GM12878 (cell line): ENCODE measurements around the gene VWA8. TPM values are rescaled to one million over a fixed set of nuclear protein-coding genes. Genes with fewer than 3 reads are reported as not detected.

ENCODE experiments used
- ASH2L ChIP-seq: fragments of 300-600, 200-600 bp; sonication (generic); IDR thresholded peaks from 2 replicates; pipeline ENCODE4 v1.6.1; 2017; ENCODE audit warnings: low read depth, mild to moderate bottlenecking, borderline replicate concordance
- CHD2 ChIP-seq: IDR thresholded peaks from 2 replicates; pipeline ENCODE4 v1.6.1; 2011; ENCODE audit warnings: low read depth, low read length, improper control_type of control experiment, borderline replicate concordance
- CHD4 ChIP-seq: fragments of 200-600 bp; sonication (generic); IDR thresholded peaks from 2 replicates; pipeline ENCODE4 v1.6.1; 2016; ENCODE audit warnings: mild to moderate bottlenecking
- CTCF ChIP-seq, 3 experiments: IDR thresholded peaks in 2 of 3; conservative IDR thresholded peaks in 1 of 3; 2 replicates each; pipeline ENCODE4 v1.5.1; 2011; ENCODE audit warnings: low read depth in 3 of 3, low read length in 3 of 3, mild to moderate bottlenecking in 3 of 3, control low read depth in 2 of 3, moderate library complexity in 2 of 3, inconsistent platforms in 1 of 3, mixed read lengths in 1 of 3; ENCODE audit not compliant: control insufficient read depth in 2 of 3, insufficient read depth in 1 of 3; ENCODE audit errors: extremely low read depth in 1 of 3
- GABPA ChIP-seq: IDR thresholded peaks from 2 replicates; pipeline ENCODE4 v1.6.1; 2014; ENCODE audit warnings: antibody characterized with exemption, low read depth, mild to moderate bottlenecking, inconsistent platforms
- HDAC2 ChIP-seq: fragments of 200-600 bp; sonication (generic); IDR thresholded peaks from 2 replicates; pipeline ENCODE4 v1.6.1; 2017
- KDM1A ChIP-seq: fragments of 200-600 bp; sonication (generic); IDR thresholded peaks from 2 replicates; pipeline ENCODE4 v1.6.1; 2016; ENCODE audit warnings: borderline replicate concordance
- MXI1 ChIP-seq: fragments of 150-350 bp; IDR thresholded peaks from 2 replicates; pipeline ENCODE4 v1.6.1; 2011; ENCODE audit warnings: low read depth, mild to moderate bottlenecking, inconsistent platforms, low read length, improper control_type of control experiment
- NFIC ChIP-seq: IDR thresholded peaks from 2 replicates; pipeline ENCODE4 v1.6.1; 2012; ENCODE audit warnings: low read depth, mild to moderate bottlenecking, inconsistent platforms, low read length, moderate library complexity
- PBX3 ChIP-seq: IDR thresholded peaks from 2 replicates; pipeline ENCODE4 v1.6.1; 2011; ENCODE audit warnings: mild to moderate bottlenecking, low read depth, low read length, moderate library complexity; ENCODE audit not compliant: insufficient replicate concordance
- PKNOX1 ChIP-seq: fragments of 450-650 bp; IDR thresholded peaks from 2 replicates; pipeline ENCODE4 v1.6.1; 2016; ENCODE audit warnings: mild to moderate bottlenecking
- POLR2AphosphoS2 ChIP-seq: IDR thresholded peaks from 2 replicates; pipeline ENCODE4 v1.6.1; 2011; ENCODE audit warnings: low read depth, mild to moderate bottlenecking, low read length, improper control_type of control experiment, moderate library complexity
- POU2F2 ChIP-seq: IDR thresholded peaks from 3 replicates; pipeline ENCODE4 v1.6.1; 2011; ENCODE audit warnings: low read depth, mild to moderate bottlenecking, low read length, borderline replicate concordance
- RELB ChIP-seq: fragments of 450-650 bp; IDR thresholded peaks from 2 replicates; pipeline ENCODE4 v1.6.1; 2017; ENCODE audit warnings: low read depth, mild to moderate bottlenecking, moderate library complexity
- TAF1 ChIP-seq: IDR thresholded peaks from 2 replicates; pipeline ENCODE4 v1.6.1; 2011; ENCODE audit warnings: mild to moderate bottlenecking, low read depth, low read length, borderline replicate concordance
- ZBTB11 ChIP-seq: fragments of 450-650 bp; formaldehyde crosslinking; IDR thresholded peaks from 2 replicates; pipeline ENCODE4 v1.5.0; 2022; ENCODE audit warnings: mild to moderate bottlenecking, missing genetic modification characterization
- ZBTB33 ChIP-seq: fragments of 450-650 bp; IDR thresholded peaks from 2 replicates; pipeline ENCODE4 v1.6.1; 2017; ENCODE audit warnings: mild to moderate bottlenecking
- polyA plus RNA-seq, 11 experiments: library from polyadenylated mRNA; depleted of rRNA in 4 of 11; unstranded in 6 of 11; stranded (reverse) in 5 of 11; fragments of >200 nt; fragmentation: Nextera tagmentation in 4 of 11; fragmentation: Illumina TruSeq in 1 of 11; extraction: Ambion mirVana in 4 of 11; extraction: Trizol in 1 of 11; gene quantifications; 1 replicate in 1 of 11; 2 replicates in 10 of 11; pipeline versions ENCODE4 v1.2.1 to v1.2.3, GENCODE V29; 2011 to 2016; ENCODE audit warnings: inconsistent platforms in 2 of 11, missing spikeins in 2 of 11, low read depth in 1 of 11
- total RNA-seq, 4 experiments: library from RNA; depleted of rRNA in 3 of 4; stranded (reverse); fragments of >200 nt in 3 of 4; fragmentation: Illumina TruSeq in 1 of 4; extraction: Trizol in 1 of 4; gene quantifications; 2 replicates each; pipeline versions ENCODE4 v1.2.1 to v1.2.3, GENCODE V29; 2013 to 2021

VWA8 gene
- total and polyA plus RNA-seq, 10 of the 15 experiments (the other 5 are each of a cell fraction or from before 2014, with no cell fraction given): 3.0 to 21.8 (median 13.5) TPM

GRCh38 chr13:41694545-41695301 is 266.2 kb downstream of the VWA8 start (continued):
- TF ChIP-seq PKNOX1 (no peak; the same call in 1 of the 2 replicates), NFIC (peak; percentile 70; the same call in 1 of the 2 replicates), POLR2AphosphoS2 (no peak), KDM1A (no peak), POU2F2 (no peak), CHD4 (no peak), ASH2L (no peak), PBX3 (no peak), CHD2 (no peak), RELB (no peak), TAF1 (no peak), GABPA (no peak), ZBTB11 (no peak), MXI1 (no peak), ZBTB33 (no peak), HDAC2 (no peak), CTCF (IDR thresholded peaks at IDR 0.05 in 2 of 3, conservative IDR thresholded peaks at IDR 0.05 in 1 of 3; ENCODE audit: control insufficient read depth in 2 of 3, extremely low read depth in 1 of 3, insufficient read depth in 1 of 3, low read depth in 3 of 3, low read length in 3 of 3) (no peak)
